Suprapubic skin (tissue), 4 donors: Measurements from ENCODE around the gene ABCB6. TPM values are rescaled to one million over a fixed set of nuclear protein-coding genes. Genes with fewer than 3 reads are reported as not detected.

Experiments used
- DNase-seq, 2 donors: peaks; one replicate each; pipeline ENCODE4 v3.0.0-alpha.2; 2019; ENCODE audit warnings: low spot score in 2 of 2
- H3K27ac ChIP-seq: fragments of 200-600 bp; sonication (generic); one replicate; pipeline ENCODE4 v1.5.1; 2019
- H3K27me3 ChIP-seq: fragments of 200-600 bp; sonication (generic); one replicate; pipeline ENCODE4 v1.5.1; 2019
- H3K36me3 ChIP-seq: fragments of 200-600 bp; sonication (generic); one replicate; pipeline ENCODE4 v1.5.1; 2019
- H3K4me1 ChIP-seq: fragments of 200-600 bp; sonication (generic); one replicate; pipeline ENCODE4 v1.5.1; 2019
- H3K4me3 ChIP-seq: fragments of 200-600 bp; sonication (generic); one replicate; pipeline ENCODE4 v1.5.1; 2019; ENCODE audit warnings: mild to moderate bottlenecking
- H3K9me3 ChIP-seq: fragments of 200-600 bp; sonication (generic); one replicate; pipeline ENCODE4 v1.5.1; 2019
- CTCF ChIP-seq, 2 donors: fragments of 200-600 bp in 1 of 2; fragments of 450-650 bp in 1 of 2; sonication (generic) in 1 of 2; IDR thresholded peaks; one replicate each; pipeline ENCODE4 v1.5.1; 2016 to 2019; ENCODE audit warnings: antibody characterized with exemption in 2 of 2, mild to moderate bottlenecking in 1 of 2, moderate library complexity in 1 of 2
- EP300 ChIP-seq: sonication (generic); formaldehyde crosslinking; IDR thresholded peaks from one replicate; pipeline ENCODE4 v1.6.1; 2017; ENCODE audit warnings: antibody characterized with exemption
- POLR2A ChIP-seq, 2 donors: fragments of 450-650 bp; IDR thresholded peaks; one replicate each; pipeline ENCODE4 v1.6.1; 2017; ENCODE audit warnings: antibody characterized with exemption in 2 of 2, mild to moderate bottlenecking in 2 of 2, moderate library complexity in 2 of 2
- POLR2AphosphoS5 ChIP-seq, 3 donors: sonication (generic); formaldehyde crosslinking; IDR thresholded peaks; one replicate each; pipeline ENCODE4 v1.6.1; 2017; ENCODE audit warnings: antibody characterized with exemption in 3 of 3
- WGBS: methylation state at CpG from one replicate; pipeline ENCODE4 v1.1.5; 2018; 5-methylcytosine and 5-hydroxymethylcytosine counted together
- total RNA-seq, 4 donors: library from RNA; depleted of rRNA; stranded (reverse); fragments of >200 nt; gene quantifications; one replicate each; pipeline ENCODE4 v1.1.0, GENCODE V29; 2016

The ABCB6 gene
- total RNA-seq, 4 donors from 2014 or later = 16.3 to 24.0 (median 20.7) TPM

GRCh38 chr2:219207884-219208740, 10.6 kb downstream of the ABCB6 start:
- 65% methylated on average over 17 of the region's 17 CpGs for WGBS
- Histone ChIP-seq H3K27me3 (no peaks in the 10 kb centered on the region), H3K36me3 (peaks cover 44% of the 10 kb centered on the region), H3K9me3 (no peaks in the 10 kb centered on the region), H3K27ac (no peak overlapping the region), H3K4me1 (peaks cover 26% of the 10 kb centered on the region), H3K4me3 (no peak overlapping the region)
- DNase-seq = peak in 1 of 2 donors; percentile 55
- no peak for TF ChIP-seq POLR2A (IDR thresholded peaks at IDR 0.05)
- TF ChIP-seq EP300 = no peak
- no peak for TF ChIP-seq POLR2AphosphoS5 (IDR thresholded peaks at IDR 0.05)
- no peak for TF ChIP-seq CTCF (IDR thresholded peaks at IDR 0.05)

GRCh38 chr2:219207134-219207883, 11.4 kb downstream of the ABCB6 start:
- Histone ChIP-seq H3K4me3 (peak overlapping the region; percentile 88), H3K27me3 (no peaks in the 10 kb centered on the region), H3K27ac (peak overlapping the region; percentile 94), H3K36me3 (peaks cover 36% of the 10 kb centered on the region), H3K9me3 (no peaks in the 10 kb centered on the region), H3K4me1 (peaks cover 26% of the 10 kb centered on the region)
- WGBS = 12% methylated on average over 20 of the region's 22 CpGs
- TF ChIP-seq POLR2AphosphoS5 (IDR thresholded peaks at IDR 0.05) (no peak), POLR2A (IDR thresholded peaks at IDR 0.05) (no peak), CTCF (IDR thresholded peaks at IDR 0.05) (no peak), EP300 (no peak)
- peak in 1 of 2 donors; percentile 59 for DNase-seq

- WGBS = 0% methylated on average over 17 of the region's 76 CpGs
Observed at GRCh38 chr2:219206328-219207133, 12.2 kb downstream of the ABCB6 start, which contains the start of gene ZFAND2B. ZFAND2B (plus strand) TSS chr2:219206782; CDS start chr2:219206988, 206 bp downstream.

GRCh38 chr2:219205981-219206327, 12.8 kb downstream of the ABCB6 start:
- Histone ChIP-seq H3K4me1 (peaks cover 26% of the 10 kb centered on the region), H3K9me3 (no peaks in the 10 kb centered on the region), H3K4me3 (peak overlapping the region; percentile 88), H3K36me3 (peaks cover 29% of the 10 kb centered on the region), H3K27me3 (no peaks in the 10 kb centered on the region), H3K27ac (peak overlapping the region; percentile 94)
- TF ChIP-seq POLR2AphosphoS5 (IDR thresholded peaks at IDR 0.05) (no peak), EP300 (no peak), CTCF (IDR thresholded peaks at IDR 0.05) (no peak), POLR2A (IDR thresholded peaks at IDR 0.05) (no peak)
- peak in 1 of 2 donors; percentile 46 for DNase-seq
- WGBS = 15% methylated on average over 7 of the region's 7 CpGs

More at GRCh38 chr2:219206328-219207133, 12.2 kb downstream of the ABCB6 start, which contains the start of gene ZFAND2B:
- H3K27me3 ChIP-seq = no peaks in the 10 kb centered on the region
- H3K27ac ChIP-seq = peak within 1 kb of the TSS; percentile 94
- TF ChIP-seq POLR2A (IDR thresholded peaks at IDR 0.05) (peak in 1 of 2 donors; percentile 65), EP300 (no peak), CTCF (IDR thresholded peaks at IDR 0.05) (no peak), POLR2AphosphoS5 (IDR thresholded peaks at IDR 0.05) (peak in 2 of 3 donors; percentile 78 to 84)
- H3K4me3 ChIP-seq = peak within 1 kb of the TSS; percentile 88
- peaks cover 26% of the 10 kb centered on the region for H3K4me1 ChIP-seq
- peaks cover 32% of the 10 kb centered on the region for H3K36me3 ChIP-seq
- DNase-seq = peak; percentile 96 to 97
- H3K9me3 ChIP-seq = no peaks in the 10 kb centered on the region
